HAP-1 (cell line): ENCODE results near the gene KIAA0232.

ENCODE experiments used
- DNase-seq, 2 experiments: peaks; one replicate each; pipeline ENCODE4 v3.0.0-alpha.2; 2016 to 2020; ENCODE audit warnings: low spot score in 2 of 2
- H3K27me3 ChIP-seq: fragments of 250-450 bp; sonication (Bioruptor Pico); 2 replicates; pipeline ENCODE4 v1.5.1; 2020; ENCODE audit warnings: low read depth, mild to moderate bottlenecking, moderate library complexity
- H3K36me3 ChIP-seq: fragments of 250-450 bp; sonication (Bioruptor Pico); replicated peaks from 2 replicates; pipeline ENCODE4 v1.5.1; 2020; ENCODE audit warnings: mild to moderate bottlenecking
- H3K4me1 ChIP-seq: fragments of 250-450 bp; sonication (Bioruptor Pico); 2 replicates; pipeline ENCODE4 v1.5.1; 2020; ENCODE audit warnings: mild to moderate bottlenecking
- H3K4me3 ChIP-seq: fragments of 250-450 bp; sonication (Bioruptor Pico); 2 replicates; pipeline ENCODE4 v1.5.1; 2020; ENCODE audit warnings: mild to moderate bottlenecking, moderate library complexity
- H3K9me3 ChIP-seq: fragments of 250-450 bp; sonication (Bioruptor Pico); 2 replicates; pipeline ENCODE4 v1.5.1; 2020; ENCODE audit warnings: mild to moderate bottlenecking, moderate library complexity
- in situ Hi-C: fragments of 300-500 bp; cut with MboI; formaldehyde crosslinking; loops from 3 replicates; pipeline ENCODE4 v1.14.3; 2020; ENCODE audit warnings: low sequenced_read_pairs, inconsistent platforms, mixed read lengths

The KIAA0232 gene

GRCh38 chr4:6782147-6782845 is at the start of gene KIAA0232:
Gene KIAA0232 (plus strand): TSS chr4:6782727. CDS start chr4:6824454, 41,727 bp downstream.
- in situ Hi-C loops = no loop called here
- H3K36me3 ChIP-seq = peaks cover 10% of the 10 kb centered on the region
- DNase-seq = peak; percentile 74 to 93
- H3K4me3 ChIP-seq = peak within 1 kb of the TSS; percentile 96
- H3K4me1 ChIP-seq = peaks cover 10% of the 10 kb centered on the region; the same call in 1 of the 2 replicates
- H3K9me3 ChIP-seq = no peaks in the 10 kb centered on the region
- no peaks in the 10 kb centered on the region for H3K27me3 ChIP-seq

DNA sequence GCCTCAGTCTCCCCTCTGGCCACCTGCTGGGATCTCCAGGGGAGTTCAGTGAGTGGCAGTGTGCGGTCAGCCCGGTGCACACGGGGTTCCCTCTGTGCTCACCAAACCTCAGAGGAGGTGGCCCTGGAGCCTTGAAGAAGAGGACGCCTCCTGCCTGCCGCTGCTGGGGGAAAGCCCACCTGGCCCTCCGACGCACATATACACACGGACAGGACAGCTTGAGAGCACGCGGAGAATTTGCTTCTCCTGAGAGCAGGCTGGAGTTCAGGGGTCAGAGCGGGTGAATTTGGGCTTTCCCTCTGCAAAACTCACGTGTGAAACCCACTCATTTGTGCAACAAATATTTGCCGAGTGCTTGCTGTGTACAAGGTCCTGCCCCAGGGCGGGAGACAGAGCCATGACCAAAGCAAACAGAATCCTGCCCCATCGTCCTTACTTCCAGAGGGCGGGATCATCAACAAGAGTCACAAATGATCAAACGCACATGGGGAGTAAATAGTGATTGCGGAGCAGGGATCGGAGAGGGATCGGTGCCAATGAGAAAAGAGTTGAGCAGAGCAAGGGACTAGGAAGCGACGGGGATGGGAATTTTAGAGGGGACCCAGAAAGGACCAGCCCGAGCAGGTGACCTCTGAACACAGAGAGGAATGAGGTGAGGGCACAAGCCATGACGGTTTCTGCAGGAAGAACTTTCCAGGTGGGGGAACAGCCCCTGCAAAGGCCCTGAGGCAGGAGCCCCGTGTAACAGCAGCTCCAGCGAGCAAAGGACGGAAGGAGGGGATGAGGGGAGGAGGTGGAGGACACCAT is 49.0 kb upstream of the KIAA0232 start:
- in situ Hi-C loops = no loop called here
- no peaks in the 10 kb centered on the region for H3K4me1 ChIP-seq
- DNase-seq = no peak
- H3K4me3 ChIP-seq = no peak overlapping the region
- H3K9me3 ChIP-seq = no peaks in the 10 kb centered on the region
- H3K36me3 ChIP-seq = no peaks in the 10 kb centered on the region
- H3K27me3 ChIP-seq = no peaks in the 10 kb centered on the region

- in situ Hi-C loops = no loop called here
- Histone ChIP-seq H3K4me3 (no peak overlapping the region), H3K9me3 (no peaks in the 10 kb centered on the region), H3K36me3 (no peaks in the 10 kb centered on the region), H3K27me3 (no peaks in the 10 kb centered on the region; the same call in 1 of the 2 replicates), H3K4me1 (no peaks in the 10 kb centered on the region)
- DNase-seq = no peak
Measured at GRCh38 chr4:6734165-6734786, 48.3 kb upstream of the KIAA0232 start.

GRCh38 chr4:6739920-6740319 is 42.6 kb upstream of the KIAA0232 start:
- Histone ChIP-seq H3K4me1 (no peaks in the 10 kb centered on the region), H3K9me3 (no peaks in the 10 kb centered on the region), H3K36me3 (no peaks in the 10 kb centered on the region), H3K27me3 (no peaks in the 10 kb centered on the region; the same call in 1 of the 2 replicates), H3K4me3 (no peak overlapping the region)
- in situ Hi-C loops = no loop called here
- DNase-seq = no peak

- Histone ChIP-seq H3K27me3 (no peaks in the 10 kb centered on the region; the same call in 1 of the 2 replicates), H3K36me3 (no peaks in the 10 kb centered on the region), H3K4me3 (no peak overlapping the region), H3K4me1 (no peaks in the 10 kb centered on the region), H3K9me3 (no peaks in the 10 kb centered on the region)
- no peak for DNase-seq
- in situ Hi-C loops = no loop called here
Measured at GRCh38 chr4:6740347-6740746, 42.2 kb upstream of the KIAA0232 start.

- H3K27me3 ChIP-seq = no peaks in the 10 kb centered on the region; the same call in 1 of the 2 replicates
- in situ Hi-C loops = no loop called here
- no peaks in the 10 kb centered on the region for H3K36me3 ChIP-seq
- no peak for DNase-seq
- no peaks in the 10 kb centered on the region for H3K9me3 ChIP-seq
- H3K4me3 ChIP-seq = no peak overlapping the region
- no peaks in the 10 kb centered on the region for H3K4me1 ChIP-seq
Measured at GRCh38 chr4:6742507-6742906, 40.0 kb upstream of the KIAA0232 start.

GRCh38 chr4:6742989-6743388 is 39.5 kb upstream of the KIAA0232 start:
- Histone ChIP-seq H3K9me3 (no peaks in the 10 kb centered on the region), H3K36me3 (no peaks in the 10 kb centered on the region), H3K4me3 (no peak overlapping the region), H3K27me3 (no peaks in the 10 kb centered on the region; the same call in 1 of the 2 replicates), H3K4me1 (no peaks in the 10 kb centered on the region)
- DNase-seq = no peak
- in situ Hi-C loops = no loop called here

- Histone ChIP-seq H3K36me3 (no peaks in the 10 kb centered on the region), H3K4me3 (no peak overlapping the region), H3K27me3 (no peaks in the 10 kb centered on the region), H3K9me3 (no peaks in the 10 kb centered on the region), H3K4me1 (no peaks in the 10 kb centered on the region)
- in situ Hi-C loops = no loop called here
- DNase-seq = no peak
Measured at GRCh38 chr4:6746721-6747293, 35.7 kb upstream of the KIAA0232 start.

- Histone ChIP-seq H3K9me3 (no peaks in the 10 kb centered on the region), H3K4me3 (no peak overlapping the region), H3K36me3 (no peaks in the 10 kb centered on the region), H3K4me1 (no peaks in the 10 kb centered on the region), H3K27me3 (no peaks in the 10 kb centered on the region)
- in situ Hi-C loops = no loop called here
- DNase-seq = no peak
Measured at GRCh38 chr4:6747294-6748051, 35.1 kb upstream of the KIAA0232 start.

- no peak overlapping the region for H3K4me3 ChIP-seq
- H3K9me3 ChIP-seq = no peaks in the 10 kb centered on the region
- H3K36me3 ChIP-seq = no peaks in the 10 kb centered on the region
- no peaks in the 10 kb centered on the region for H3K4me1 ChIP-seq
- no peak for DNase-seq
- no peaks in the 10 kb centered on the region for H3K27me3 ChIP-seq
- in situ Hi-C loops = no loop called here
Measured at GRCh38 chr4:6748286-6748685, 34.2 kb upstream of the KIAA0232 start.

GRCh38 chr4:6749340-6750171 is 33.0 kb upstream of the KIAA0232 start:
- no peak for DNase-seq
- Histone ChIP-seq H3K9me3 (no peaks in the 10 kb centered on the region), H3K4me1 (no peaks in the 10 kb centered on the region), H3K27me3 (no peaks in the 10 kb centered on the region), H3K36me3 (no peaks in the 10 kb centered on the region), H3K4me3 (no peak overlapping the region)
- in situ Hi-C loops = no loop called here

- no peaks in the 10 kb centered on the region for H3K36me3 ChIP-seq
- H3K9me3 ChIP-seq = no peaks in the 10 kb centered on the region
- in situ Hi-C loops = no loop called here
- no peak overlapping the region for H3K4me3 ChIP-seq
- no peaks in the 10 kb centered on the region for H3K27me3 ChIP-seq
- DNase-seq = no peak
- H3K4me1 ChIP-seq = no peaks in the 10 kb centered on the region
Measured at GRCh38 chr4:6750286-6751221, 32.0 kb upstream of the KIAA0232 start.
